GM18858 (cell line): ENCODE measurements around the gene CDK17.

Source experiments
- ATAC-seq: cut with Tn5 transposase; IDR thresholded peaks from one replicate; pipeline ENCODE4 v1.9.1; 2021; ENCODE audit not compliant: unreplicated experiment

CDK17 gene

GRCh38 chr12:96271469-96272199 is 128.6 kb downstream of the CDK17 start:
- ATAC-seq: no peak

GRCh38 chr12:96266238-96266637 is 134.0 kb downstream of the CDK17 start:
- no peak for ATAC-seq

- no peak for ATAC-seq
These were observed 134.4 kb downstream of the CDK17 start for GRCh38 chr12:96265836-96266235.

- no peak for ATAC-seq
These were observed 134.8 kb downstream of the CDK17 start for GRCh38 chr12:96265400-96265799.

DNA sequence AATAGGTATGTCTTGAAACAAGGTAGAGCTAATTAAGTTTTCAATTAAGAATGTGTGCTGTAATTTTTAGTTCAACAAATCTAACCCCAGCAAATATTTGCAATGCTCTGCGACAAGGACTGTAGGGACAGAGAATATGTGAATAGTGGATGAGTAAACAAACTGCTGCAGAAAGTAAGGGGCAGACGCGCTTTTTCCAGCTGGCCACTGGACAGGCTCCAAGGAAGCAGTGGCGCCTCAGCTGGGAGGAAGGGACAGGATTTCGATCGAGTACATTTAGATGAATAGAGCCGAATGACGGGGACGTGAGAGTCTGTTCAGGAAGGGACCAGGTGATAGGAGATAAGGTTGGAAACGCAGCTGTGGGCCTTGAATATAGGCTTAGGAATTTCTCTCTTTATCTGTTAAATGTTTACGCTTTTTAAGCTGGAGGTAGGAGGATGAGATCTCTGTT is 136.8 kb downstream of the CDK17 start:
- no peak for ATAC-seq

DNA sequence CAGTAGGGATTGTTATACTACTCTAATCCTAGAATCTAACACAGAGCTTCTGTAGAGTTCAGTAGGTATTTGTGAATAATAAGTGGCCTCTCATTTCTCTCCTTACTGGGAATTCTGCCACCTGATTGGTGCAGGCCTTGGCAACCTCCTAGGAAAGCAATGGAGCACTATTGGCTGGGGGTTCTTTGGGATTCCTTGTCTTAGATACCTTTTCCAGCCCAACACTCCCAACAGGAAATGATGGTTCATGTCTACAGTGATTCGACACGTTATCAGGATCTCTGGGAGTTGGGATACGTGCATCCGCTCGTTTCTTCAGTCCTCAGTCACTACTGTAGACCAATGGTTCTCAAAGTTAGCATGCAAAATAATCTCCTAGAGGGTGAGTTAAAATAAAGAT is 138.7 kb downstream of the CDK17 start:
- no peak for ATAC-seq

GRCh38 chr12:96260644-96261043 is 139.6 kb downstream of the CDK17 start:
- no peak for ATAC-seq

- ATAC-seq: no peak
These were observed 140.0 kb downstream of the CDK17 start for GRCh38 chr12:96260231-96260630.

GRCh38 chr12:96258104-96258961 is 141.9 kb downstream of the CDK17 start:
- no peak for ATAC-seq

DNA sequence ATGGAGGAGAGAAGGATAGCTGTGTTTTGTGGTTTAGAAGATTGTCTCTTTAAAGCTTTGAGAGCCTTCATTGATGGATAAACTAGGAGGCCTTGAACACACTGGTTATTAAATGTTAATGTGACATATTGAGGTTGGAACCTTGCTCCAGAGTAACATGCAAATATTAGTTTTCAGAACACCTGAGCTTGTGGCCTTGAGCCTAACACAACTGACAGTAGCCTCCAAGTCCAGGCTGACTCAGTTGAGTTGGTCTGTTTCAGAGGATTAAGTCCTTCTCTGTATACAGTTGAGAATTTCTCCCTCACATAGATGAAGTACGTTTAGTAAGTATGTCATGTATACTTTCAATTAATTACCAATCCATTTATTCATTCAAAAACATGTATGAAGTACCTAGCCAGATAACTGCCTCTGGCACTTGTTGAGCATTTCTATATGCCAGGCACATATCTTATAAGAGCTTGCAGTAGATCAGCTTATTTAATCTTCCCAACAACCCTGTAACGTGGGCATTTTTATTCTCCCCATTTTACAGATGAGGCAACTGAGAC is 142.6 kb downstream of the CDK17 start:
- no peak for ATAC-seq

- no peak for ATAC-seq
These were observed 143.4 kb downstream of the CDK17 start for GRCh38 chr12:96256672-96257361.

DNA sequence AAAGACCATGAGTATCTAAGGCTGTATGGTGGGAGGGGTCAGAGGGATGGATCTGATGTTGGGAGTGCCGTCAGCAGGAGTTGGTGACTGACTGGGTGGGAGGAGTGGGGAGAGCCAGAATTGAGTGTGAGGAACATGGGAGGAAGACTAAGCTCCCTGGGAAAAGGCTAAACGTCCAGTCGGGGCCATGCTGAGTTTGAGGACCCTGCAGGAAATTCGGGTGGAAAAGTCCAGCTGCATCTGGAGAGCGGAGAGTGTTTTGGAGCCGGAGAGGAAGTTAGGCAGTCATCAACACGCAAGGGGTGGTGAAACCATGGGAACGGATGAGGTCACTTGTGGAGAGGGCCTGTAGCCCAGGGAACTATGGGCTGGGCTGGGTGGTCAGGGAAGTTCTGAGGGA is 145.2 kb downstream of the CDK17 start:
- no peak for ATAC-seq

GRCh38 chr12:96250119-96250685 is 150.0 kb downstream of the CDK17 start:
- ATAC-seq: no peak

GRCh38 chr12:96249196-96250118 is 150.8 kb downstream of the CDK17 start:
- ATAC-seq: no peak

GRCh38 chr12:96248136-96248931 is 151.9 kb downstream of the CDK17 start:
- no peak for ATAC-seq

DNA sequence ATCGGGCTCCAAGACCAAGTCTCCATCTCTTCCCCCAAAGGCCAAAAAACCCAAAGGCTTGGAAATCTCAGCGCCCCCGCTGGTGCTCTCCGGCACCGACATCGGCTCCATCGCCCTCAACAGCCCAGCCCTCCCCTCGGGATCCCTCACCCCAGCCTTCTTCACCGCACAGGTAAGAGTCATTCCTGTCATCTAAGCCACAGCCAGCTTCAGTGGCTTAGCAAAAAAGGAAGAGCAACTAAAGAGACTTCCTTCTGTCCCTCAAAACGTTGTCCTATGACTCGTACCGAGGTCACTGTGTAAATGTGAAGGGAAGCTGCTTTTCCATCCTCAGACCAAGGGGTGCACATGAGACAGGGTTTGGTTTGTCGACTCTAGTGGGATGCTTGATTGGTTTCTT is 152.7 kb downstream of the CDK17 start:
- no peak for ATAC-seq

DNA sequence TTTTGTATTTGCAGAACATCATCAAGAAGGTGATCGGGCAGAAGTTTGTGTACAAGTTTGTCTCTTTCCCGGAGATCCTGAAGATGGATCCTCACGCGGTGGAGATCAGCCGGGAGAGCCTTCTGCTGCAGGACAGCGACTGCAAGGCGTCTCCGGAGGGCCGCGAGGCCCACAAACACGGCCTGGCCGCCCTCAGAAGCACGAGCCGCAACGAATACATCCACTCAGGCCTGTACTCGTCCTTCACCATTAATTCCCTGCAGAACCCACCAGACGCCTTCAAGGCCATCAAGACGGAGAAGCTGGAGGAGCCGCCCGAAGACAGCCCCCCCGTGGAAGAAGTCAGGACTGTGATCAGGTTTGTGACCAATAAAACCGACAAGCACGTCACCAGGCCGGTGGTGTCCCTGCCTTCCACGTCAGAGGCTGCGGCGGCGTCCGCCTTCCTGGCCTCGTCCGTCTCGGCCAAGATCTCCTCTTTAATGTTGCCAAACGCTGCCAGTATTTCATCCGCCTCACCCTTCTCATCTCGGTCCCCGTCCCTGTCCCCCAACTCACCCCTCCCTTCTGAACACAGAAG is 153.2 kb downstream of the CDK17 start:
- no peak for ATAC-seq

DNA sequence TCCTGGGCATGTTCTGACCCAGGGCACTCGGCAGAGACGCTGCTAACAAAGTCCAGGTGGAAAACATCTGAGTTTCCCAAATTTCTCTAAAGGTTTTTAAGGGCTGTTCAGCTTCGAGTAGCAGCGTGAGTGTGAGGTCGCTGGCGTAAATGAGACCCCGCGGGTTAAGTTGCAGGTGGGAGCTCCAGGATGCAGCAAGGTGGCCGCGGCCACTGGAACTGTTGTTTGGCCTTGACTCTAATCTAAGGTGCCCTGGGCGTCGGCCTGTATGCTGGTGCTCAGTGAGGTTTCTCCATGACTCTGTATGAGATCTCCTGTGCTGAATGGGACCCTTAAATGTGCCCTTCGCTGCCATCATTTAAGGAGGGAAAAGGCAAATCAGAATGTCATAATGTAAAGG is 155.4 kb downstream of the CDK17 start:
- ATAC-seq: no peak

DNA sequence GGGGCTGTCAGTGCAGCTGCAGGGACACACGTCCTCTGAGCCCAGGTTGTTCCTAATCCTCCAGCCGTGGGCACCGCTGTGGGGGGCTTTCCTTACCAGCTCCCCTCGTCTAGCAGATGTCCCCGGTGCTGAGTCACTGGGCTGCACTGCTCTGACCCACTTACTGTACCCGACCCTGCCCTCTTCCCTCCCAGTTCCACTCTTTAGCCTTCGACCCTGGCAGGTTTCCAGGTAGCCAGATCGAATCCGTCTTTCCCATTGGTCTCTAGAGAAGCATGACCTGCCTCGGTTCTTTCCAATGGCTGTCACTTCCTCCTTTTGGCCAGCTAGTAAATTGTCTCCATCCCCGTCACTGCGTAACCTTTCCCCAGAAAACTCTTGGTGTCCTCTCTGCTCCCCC is 157.6 kb downstream of the CDK17 start:
- ATAC-seq: no peak
